Kidney (tissue), 14 donors: ENCODE data around the gene CDC14A. TPM values are rescaled to one million over a fixed set of nuclear protein-coding genes. Genes with fewer than 3 reads are reported as not detected.
A peak's percentile ranks its signal among the peaks of the same experiment; 100 is the strongest.
"Not testable (repeated sequence)": the region's sequence is repeated elsewhere in the genome, so short reads cannot be mapped to it uniquely, and the experiment has no call there.

Experiments
- DNase-seq, 5 donors: peaks; one replicate each; pipeline ENCODE4 v3.0.0-alpha.2; 2013 to 2020
- FAIRE-seq: peaks from 2 replicates; lab custom pipeline; 2012; peaks lifted over from hg19 to GRCh38; lab: Jason Lieb, UNC
- H3K27ac ChIP-seq, 2 donors: one replicate each; pipeline ENCODE4 v1.7.0; 2013; ENCODE audit warnings: low read depth in 2 of 2, low read length in 2 of 2, inconsistent platforms in 1 of 2
- H3K27me3 ChIP-seq: one replicate; pipeline ENCODE4 v1.7.1; 2013; ENCODE audit warnings: low read length, inconsistent platforms; ENCODE audit not compliant: control insufficient read depth, insufficient read depth
- H3K36me3 ChIP-seq, 3 donors: one replicate each; pipeline versions ENCODE4 v1.7.0 to v1.7.1; 2013; ENCODE audit warnings: low read length in 3 of 3, control low read depth in 1 of 3, inconsistent platforms in 1 of 3; ENCODE audit not compliant: insufficient read depth in 3 of 3, control insufficient read depth in 2 of 3
- H3K4me1 ChIP-seq, 3 donors: one replicate each; pipeline versions ENCODE4 v1.7.0 to v1.7.1; 2013; ENCODE audit warnings: low read length in 3 of 3, inconsistent platforms in 1 of 3, low read depth in 1 of 3; ENCODE audit not compliant: control insufficient read depth in 2 of 3, insufficient read depth in 2 of 3
- H3K4me3 ChIP-seq, 3 donors: one replicate each; pipeline versions ENCODE4 v1.7.0 to v1.8.1; 2013; ENCODE audit warnings: low read length in 3 of 3, control low read depth in 1 of 3, inconsistent platforms in 1 of 3
- H3K9ac ChIP-seq, 3 donors: one replicate each; pipeline versions ENCODE4 v1.7.0 to v1.7.1; 2013; ENCODE audit warnings: low read length in 3 of 3, control low read depth in 1 of 3, inconsistent platforms in 1 of 3
- H3K9me3 ChIP-seq, 3 donors: one replicate each; pipeline versions ENCODE4 v1.7.0 to v1.7.1; 2013; ENCODE audit warnings: low read length in 3 of 3, control low read depth in 1 of 3, inconsistent platforms in 1 of 3; ENCODE audit not compliant: control insufficient read depth in 2 of 3, insufficient read depth in 1 of 3
- intact Hi-C: fragments of 100-400 bp; cut with DNase I; formaldehyde crosslinking; loops from one replicate; pipeline ENCODE4 v1.11.1; 2022
- polyA plus RNA-seq: library from polyadenylated mRNA; stranded (reverse); fragments of 350-450 nt; fragmentation: Illumina TruSeq; extraction: RNeasy Lipid Tissue Mini Kit (QIAGEN cat#74804); gene quantifications from one replicate; pipeline ENCODE4 v1.2.3, GENCODE V29; 2014; ENCODE audit warnings: low read depth, low replicate concordance; ENCODE audit not compliant: insufficient read depth
- total RNA-seq: library from RNA; stranded (reverse); fragmentation: NEBNext Ultra II Directional; extraction: Animal tissue kit (Norgen Biotek cat#: 25700); gene quantifications from one replicate; pipeline ENCODE4 v1.2.1, GENCODE V29; 2021
- TF ChIP-seq, protein P1 (sequence below): IDR thresholded peaks from 3 replicates; pipeline ENCODE4 v1.5.1; 2012; ENCODE audit warnings: mild to moderate bottlenecking, moderate library complexity, borderline replicate concordance; ENCODE audit not compliant: insufficient read depth; ENCODE audit errors: extremely low read depth
- donor health status: control.
- donor health status: control.
- donor health status: control.
- donor health status: control.
- donor health status: control.
- donor health status: DM: yes; HTN: yes; CAD: no.
- donor health status: Normal renal cell carcinoma (clear cell type).

The CDC14A gene
- total and polyA plus RNA-seq, 2 donors from 2014 or later = 4.7 to 11.9 TPM

DNA sequence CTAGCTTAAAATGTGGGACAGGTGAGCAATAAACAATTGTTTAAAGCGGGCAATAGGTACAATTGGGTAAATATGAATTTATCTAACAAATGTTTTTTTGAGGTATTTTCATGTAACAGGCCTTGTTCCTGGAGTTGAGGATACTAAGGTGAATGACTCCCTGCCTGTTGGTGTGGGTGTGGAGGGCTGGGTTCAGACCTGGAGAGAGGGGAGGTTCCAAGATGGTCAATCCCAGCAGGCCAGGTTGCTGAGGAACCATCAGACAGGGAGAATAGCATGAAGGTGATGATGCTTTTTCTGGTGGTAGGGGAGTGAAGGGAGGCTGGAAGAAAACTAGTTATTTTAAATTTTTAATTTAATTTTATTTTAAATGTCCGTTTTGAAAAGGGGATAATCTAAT, 46.3 kb downstream of the CDC14A start:
- FAIRE-seq = no peak
- no peaks in the 10 kb centered on the region for H3K27me3 ChIP-seq
- no peaks in the 10 kb centered on the region for H3K36me3 ChIP-seq
- no peak overlapping the region for H3K27ac ChIP-seq
- peaks cover 0 to 2% (median 0%) of the 10 kb centered on the region in 3 donors for H3K4me1 ChIP-seq
- H3K9ac ChIP-seq = no peak overlapping the region
- H3K4me3 ChIP-seq = no peak overlapping the region
- TF ChIP-seq, protein P1, sequence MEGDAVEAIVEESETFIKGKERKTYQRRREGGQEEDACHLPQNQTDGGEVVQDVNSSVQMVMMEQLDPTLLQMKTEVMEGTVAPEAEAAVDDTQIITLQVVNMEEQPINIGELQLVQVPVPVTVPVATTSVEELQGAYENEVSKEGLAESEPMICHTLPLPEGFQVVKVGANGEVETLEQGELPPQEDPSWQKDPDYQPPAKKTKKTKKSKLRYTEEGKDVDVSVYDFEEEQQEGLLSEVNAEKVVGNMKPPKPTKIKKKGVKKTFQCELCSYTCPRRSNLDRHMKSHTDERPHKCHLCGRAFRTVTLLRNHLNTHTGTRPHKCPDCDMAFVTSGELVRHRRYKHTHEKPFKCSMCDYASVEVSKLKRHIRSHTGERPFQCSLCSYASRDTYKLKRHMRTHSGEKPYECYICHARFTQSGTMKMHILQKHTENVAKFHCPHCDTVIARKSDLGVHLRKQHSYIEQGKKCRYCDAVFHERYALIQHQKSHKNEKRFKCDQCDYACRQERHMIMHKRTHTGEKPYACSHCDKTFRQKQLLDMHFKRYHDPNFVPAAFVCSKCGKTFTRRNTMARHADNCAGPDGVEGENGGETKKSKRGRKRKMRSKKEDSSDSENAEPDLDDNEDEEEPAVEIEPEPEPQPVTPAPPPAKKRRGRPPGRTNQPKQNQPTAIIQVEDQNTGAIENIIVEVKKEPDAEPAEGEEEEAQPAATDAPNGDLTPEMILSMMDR = no peak
- intact Hi-C loops = no loop called here
- no peaks in the 10 kb centered on the region for H3K9me3 ChIP-seq
- no peak for DNase-seq

DNA sequence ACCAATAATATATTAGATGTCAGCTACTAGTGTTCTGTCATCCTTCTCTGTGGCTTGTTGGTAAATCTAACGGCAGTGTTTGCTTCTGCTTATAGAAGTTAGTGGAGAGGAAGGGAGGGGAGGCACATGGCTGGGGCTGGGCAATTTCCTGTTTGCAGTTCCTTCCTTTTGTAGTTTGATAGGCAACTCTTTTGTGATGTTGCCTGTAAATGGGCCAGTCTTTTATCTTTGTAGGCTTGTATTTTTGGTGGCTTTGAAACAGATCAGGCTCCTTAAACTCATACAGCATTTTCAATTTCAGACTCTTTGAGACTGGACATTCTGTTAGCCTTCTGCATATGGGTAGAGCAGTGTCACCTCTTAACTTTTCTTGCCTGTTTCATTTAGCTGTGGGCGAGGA, 48.1 kb downstream of the CDC14A start:
- Histone ChIP-seq H3K4me3 (no peak overlapping the region), H3K4me1 (peaks cover 0 to 2% (median 0%) of the 10 kb centered on the region in 3 donors), H3K27me3 (no peaks in the 10 kb centered on the region), H3K9ac (no peak overlapping the region), H3K36me3 (no peaks in the 10 kb centered on the region), H3K27ac (peak overlapping the region in 1 of 2 donors; percentile 14), H3K9me3 (no peaks in the 10 kb centered on the region)
- intact Hi-C loops = no loop called here
- FAIRE-seq = no peak
- TF ChIP-seq, protein P1 = no peak
- DNase-seq = peak in 3 of 5 donors; percentile 17 to 70 (median 44)

DNA sequence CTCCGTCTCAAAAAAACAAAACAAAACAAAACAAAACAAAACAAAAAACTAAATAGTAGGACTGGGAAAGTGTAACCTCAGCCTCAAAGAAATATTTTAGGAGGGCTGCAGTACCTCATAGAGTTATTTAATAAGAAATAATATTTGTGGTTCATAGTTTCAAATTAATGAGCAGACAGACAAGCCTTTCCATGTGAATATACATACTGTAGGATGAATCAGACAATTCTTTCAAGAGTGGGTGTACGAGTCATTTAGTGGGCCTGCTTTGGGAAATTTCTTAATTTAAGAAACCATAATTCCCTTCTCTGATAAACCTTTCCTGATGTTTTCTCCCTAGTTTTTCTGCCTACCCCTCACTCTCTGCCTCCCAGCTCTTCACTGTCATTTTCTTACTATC, 52.5 kb downstream of the CDC14A start:
- H3K4me3 ChIP-seq = no peak overlapping the region
- no peaks in the 10 kb centered on the region for H3K9me3 ChIP-seq
- no peak for FAIRE-seq
- no peaks in the 10 kb centered on the region for H3K27me3 ChIP-seq
- no peak overlapping the region for H3K27ac ChIP-seq
- intact Hi-C loops = no loop called here
- H3K9ac ChIP-seq = no peak overlapping the region
- no peaks in the 10 kb centered on the region for H3K4me1 ChIP-seq
- no peak for DNase-seq
- H3K36me3 ChIP-seq = no peaks in the 10 kb centered on the region
- TF ChIP-seq, protein P1 = no peak

DNA sequence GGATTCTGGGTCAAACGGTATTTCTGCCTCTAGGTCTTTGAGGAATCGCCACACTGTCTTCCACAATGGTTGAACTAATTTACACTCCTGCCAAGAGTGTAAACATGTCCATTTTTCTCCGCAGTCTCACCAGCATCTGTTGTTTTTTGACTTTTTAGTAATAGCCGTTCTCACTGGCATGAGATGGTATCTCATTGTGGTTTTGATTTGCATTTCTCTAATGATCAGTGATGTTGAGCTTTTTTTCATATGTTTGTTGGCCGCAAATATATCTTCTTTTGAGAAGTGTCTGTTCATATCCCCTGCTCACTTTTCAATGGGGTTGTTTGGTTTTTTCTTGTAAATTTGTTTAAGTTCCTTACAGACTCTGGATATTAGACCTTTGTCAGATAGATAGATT, 53.6 kb downstream of the CDC14A start:
- FAIRE-seq, H3K36me3 ChIP-seq, H3K4me1 ChIP-seq, H3K27ac ChIP-seq, H3K9ac ChIP-seq, H3K27me3 ChIP-seq, H3K4me3 ChIP-seq, DNase-seq, H3K9me3 ChIP-seq, intact Hi-C loops: not testable (repeated sequence)

DNA sequence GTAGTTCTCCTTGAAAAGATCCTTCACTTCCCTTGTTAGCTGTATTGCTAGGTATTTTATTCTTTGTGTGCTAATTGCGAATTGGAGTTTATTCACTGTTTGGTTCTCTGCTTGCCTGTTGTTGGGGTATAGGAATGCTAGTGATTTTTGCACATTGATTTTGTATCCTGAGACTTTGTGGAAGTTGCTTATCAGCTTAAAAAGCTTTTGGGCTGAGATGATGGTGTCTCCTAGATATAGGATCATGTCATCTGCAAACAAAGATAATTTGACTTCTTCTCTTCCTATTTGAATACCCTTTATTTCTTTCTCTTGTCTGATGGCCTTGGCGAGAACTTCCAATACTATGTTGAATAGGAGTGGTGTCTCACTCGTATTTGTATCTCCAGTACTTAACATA, 55.1 kb downstream of the CDC14A start:
- H3K36me3 ChIP-seq, H3K4me1 ChIP-seq, H3K9ac ChIP-seq, FAIRE-seq, H3K27me3 ChIP-seq, H3K27ac ChIP-seq, H3K4me3 ChIP-seq, intact Hi-C loops, H3K9me3 ChIP-seq, DNase-seq: not testable (repeated sequence)
